Measurements from ENCODE around the gene PUS7L.
"Not testable (repeated sequence)": the region's sequence is repeated elsewhere in the genome, so short reads cannot be mapped to it uniquely, and the experiment has no call there.

PUS7L gene

GRCh38 chr12:43758728-43759563 lies at the start of gene PUS7L, which contains the start of gene IRAK4:
TSS of gene PUS7L (minus strand) at chr12:43758790. CDS start at chr12:43755245, 3,545 bp downstream.
TSS of gene IRAK4 (plus strand) at chr12:43758951. CDS start at chr12:43768112, 9,161 bp downstream.
- peak; percentile 95 for DNase-seq

- DNase-seq: no peak
Observed at GRCh38 chr12:43807386-43807785, 48.8 kb upstream of the PUS7L start.

GRCh38 chr12:43806737-43807072 lies 48.1 kb upstream of the PUS7L start:
- DNase-seq: no peak

- DNase-seq: peak; percentile 92
Observed at GRCh38 chr12:43805860-43806736, 47.5 kb upstream of the PUS7L start, which contains the start of gene TWF1. TSS of gene TWF1 (minus strand) at chr12:43806317. CDS start at chr12:43806245, 72 bp downstream.

- no peak for DNase-seq
Observed at GRCh38 chr12:43805149-43805859, 46.7 kb upstream of the PUS7L start.

- no peak for DNase-seq
Observed at GRCh38 chr12:43797561-43798217, 39.1 kb upstream of the PUS7L start.

GRCh38 chr12:43795716-43796280 lies 37.2 kb upstream of the PUS7L start:
- DNase-seq: no peak

GRCh38 chr12:43789941-43790340 lies 31.4 kb upstream of the PUS7L start:
- no peak for DNase-seq

- no peak for DNase-seq
Observed at GRCh38 chr12:43786899-43787693, 28.5 kb upstream of the PUS7L start.

GRCh38 chr12:43776498-43776897 lies 17.9 kb upstream of the PUS7L start:
- no peak for DNase-seq

GRCh38 chr12:43766291-43766690 lies 7.7 kb upstream of the PUS7L start:
- no peak for DNase-seq

GRCh38 chr12:43764528-43764927 lies 5.9 kb upstream of the PUS7L start:
- no peak for DNase-seq

- no peak for DNase-seq
Observed at GRCh38 chr12:43763769-43764168, 5.2 kb upstream of the PUS7L start.

- no peak for DNase-seq
Observed at GRCh38 chr12:43762596-43762995, 4.0 kb upstream of the PUS7L start.

- no peak for DNase-seq
Observed at GRCh38 chr12:43761500-43761899, 2.9 kb upstream of the PUS7L start.

- DNase-seq: no peak
Observed at GRCh38 chr12:43760396-43760795, 1.8 kb upstream of the PUS7L start.

- peak; percentile 55 for DNase-seq
Observed at GRCh38 chr12:43758247-43758727, 303 bp downstream of the PUS7L start.

GRCh38 chr12:43754015-43754414 lies 4.6 kb downstream of the PUS7L start:
- no peak for DNase-seq

- not testable (repeated sequence) for DNase-seq
Observed at GRCh38 chr12:43751360-43751759, 7.2 kb downstream of the PUS7L start.

GRCh38 chr12:43750814-43751213 lies 7.8 kb downstream of the PUS7L start:
- DNase-seq: no peak

- no peak for DNase-seq
Observed at GRCh38 chr12:43749016-43749415, 9.6 kb downstream of the PUS7L start.
